ENCODE measurements around the gene NELL2. TPM values are rescaled to one million over a fixed set of nuclear protein-coding genes. Genes with fewer than 3 reads are reported as not detected.

Gene NELL2
- polyA plus RNA-seq, 3 donors = 0.09 to 0.98 (median 0.39) TPM

DNA sequence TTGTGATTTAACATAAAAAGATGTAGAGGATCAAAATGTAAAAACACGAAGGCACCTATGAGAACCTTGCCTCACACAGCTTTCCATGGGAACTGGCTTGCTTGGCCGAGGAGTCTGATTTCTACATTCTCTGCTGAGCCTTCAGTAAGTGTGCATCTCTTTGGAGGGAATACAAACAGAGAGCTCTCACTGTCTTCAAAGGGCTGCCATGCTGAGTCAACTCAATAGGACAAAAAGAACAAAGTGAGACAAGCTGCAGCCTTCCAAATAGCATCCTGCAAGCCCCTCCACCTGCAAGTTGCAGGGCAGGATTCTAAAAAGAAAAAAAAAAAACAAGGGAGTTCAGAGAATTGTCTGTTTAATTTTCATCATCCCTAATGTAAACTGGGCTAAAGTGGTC lies 411.9 kb downstream of the NELL2 start:
- no peaks in the 10 kb centered on the region for H3K4me1 Mint-ChIP-seq
- H3K4me3 Mint-ChIP-seq = no peak overlapping the region
- TF ChIP-seq CTCF (IDR thresholded peaks at IDR 0.05) = no peak
- Histone ChIP-seq H3K4me1 (ENCODE audit: control insufficient read depth in 1 of 2, insufficient read depth in 2 of 2, low read length in 2 of 2) (no peaks in the 10 kb centered on the region), H3K4me3 (replicated peaks in 1 of 3; ENCODE audit: low read depth in 2 of 3, low read length in 3 of 3) (no peak overlapping the region), H3K27me3 (ENCODE audit: control insufficient read depth in 2 of 2, insufficient read depth in 2 of 2, low read length in 2 of 2) (no peaks in the 10 kb centered on the region), H3K27ac (ENCODE audit: low read depth in 1 of 2, low read length in 2 of 2) (no peak overlapping the region), H2AFZ (ENCODE audit: insufficient read depth, low read depth, low read length, poor library complexity, severe bottlenecking) (no peak overlapping the region), H3K9me3 (replicated peaks in 1 of 2; ENCODE audit: control insufficient read depth in 1 of 2, insufficient read depth in 1 of 2, low read length in 2 of 2) (peaks cover 4 to 16% of the 10 kb centered on the region in 2 donors), H3K4me2 (replicated peaks; ENCODE audit: extremely low read depth, low read length, poor library complexity, severe bottlenecking) (no peak overlapping the region), H3K9ac (ENCODE audit: insufficient read depth, low read length, poor library complexity, severe bottlenecking) (no peak overlapping the region), H4K20me1 (ENCODE audit: insufficient read depth, low read length) (no peaks in the 10 kb centered on the region), H3K36me3 (replicated peaks in 1 of 2; ENCODE audit: control insufficient read depth in 1 of 2, insufficient read depth in 2 of 2, low read length in 2 of 2) (no peaks in the 10 kb centered on the region), H3K79me2 (ENCODE audit: insufficient read depth, low read length) (no peaks in the 10 kb centered on the region)
- H3K27ac Mint-ChIP-seq = no peak overlapping the region
- H3K9me3 Mint-ChIP-seq = peaks cover 3 to 16% (median 8%) of the 10 kb centered on the region in 7 donors
- no CpG with 5 or more reads among the region's 2 CpGs for WGBS (ENCODE audit: insufficient coverage)
- H3K36me3 Mint-ChIP-seq = no peaks in the 10 kb centered on the region
- H3K27me3 Mint-ChIP-seq (ENCODE audit: low read depth in 3 of 3) = no peaks in the 10 kb centered on the region
- intact Hi-C loops (cut with micrococcal nuclease) = no loop called here
- no peak for DNase-seq

DNA sequence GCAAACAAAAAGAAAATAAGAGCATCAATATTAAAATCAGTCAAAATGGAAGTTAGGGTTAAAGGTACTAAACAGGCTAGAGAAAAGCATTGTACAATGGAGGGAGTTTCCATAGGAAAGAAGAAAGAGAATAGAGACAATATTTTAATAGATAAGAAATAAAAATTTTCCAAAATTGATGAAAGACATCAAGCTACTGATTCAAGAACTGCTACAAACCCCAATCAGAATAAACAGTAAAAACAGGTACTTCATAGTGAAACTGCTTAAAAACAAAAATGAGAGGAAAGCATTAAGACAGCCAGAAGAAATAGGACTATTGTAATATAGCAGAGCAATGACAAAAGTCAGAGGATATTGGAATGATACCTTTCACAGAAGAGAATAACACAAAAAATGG lies 413.4 kb downstream of the NELL2 start:
- no peaks in the 10 kb centered on the region for H4K20me1 ChIP-seq (ENCODE audit: insufficient read depth, low read length)
- H3K4me2 ChIP-seq (replicated peaks; ENCODE audit: extremely low read depth, low read length, poor library complexity, severe bottlenecking) = no peak overlapping the region
- H3K9ac ChIP-seq (ENCODE audit: insufficient read depth, low read length, poor library complexity, severe bottlenecking) = no peak overlapping the region
- no peak overlapping the region for H3K4me3 ChIP-seq (replicated peaks in 1 of 3; ENCODE audit: low read depth in 2 of 3, low read length in 3 of 3)
- peaks cover 0 to 9% of the 10 kb centered on the region in 2 donors for H3K9me3 ChIP-seq (replicated peaks in 1 of 2; ENCODE audit: control insufficient read depth in 1 of 2, insufficient read depth in 1 of 2, low read length in 2 of 2)
- TF ChIP-seq CTCF (IDR thresholded peaks at IDR 0.05) = no peak
- DNase-seq = no peak
- H3K27ac ChIP-seq (ENCODE audit: low read depth in 1 of 2, low read length in 2 of 2) = no peak overlapping the region
- Mint-ChIP-seq H3K9me3 (peaks cover 2 to 9% (median 3%) of the 10 kb centered on the region in 7 donors), H3K4me3 (no peak overlapping the region), H3K27ac (no peak overlapping the region), H3K4me1 (no peaks in the 10 kb centered on the region), H3K36me3 (no peaks in the 10 kb centered on the region), H3K27me3 (ENCODE audit: low read depth in 3 of 3) (no peaks in the 10 kb centered on the region)
- intact Hi-C loops (cut with micrococcal nuclease) = no loop called here
- H3K36me3 ChIP-seq (replicated peaks in 1 of 2; ENCODE audit: control insufficient read depth in 1 of 2, insufficient read depth in 2 of 2, low read length in 2 of 2) = no peaks in the 10 kb centered on the region
- H3K4me1 ChIP-seq (ENCODE audit: control insufficient read depth in 1 of 2, insufficient read depth in 2 of 2, low read length in 2 of 2) = no peaks in the 10 kb centered on the region
- H3K27me3 ChIP-seq (ENCODE audit: control insufficient read depth in 2 of 2, insufficient read depth in 2 of 2, low read length in 2 of 2) = no peaks in the 10 kb centered on the region
- H2AFZ ChIP-seq (ENCODE audit: insufficient read depth, low read depth, low read length, poor library complexity, severe bottlenecking) = no peak overlapping the region
- no peaks in the 10 kb centered on the region for H3K79me2 ChIP-seq (ENCODE audit: insufficient read depth, low read length)

Data from CD14-positive monocyte (primary cell).